HG02852 (cell line): ENCODE measurements around the gene AHRR.
"Not testable (repeated sequence)": the region's sequence is repeated elsewhere in the genome, so short reads cannot be mapped to it uniquely, and the experiment has no call there.

Experiments
- ATAC-seq: cut with Tn5 transposase; IDR thresholded peaks from one replicate; pipeline ENCODE4 v1.9.1; 2021; ENCODE audit warnings: mild to moderate bottlenecking, moderate library complexity; ENCODE audit not compliant: unreplicated experiment

The AHRR gene

GRCh38 chr5:479566-480319, 158.2 kb downstream of the AHRR start:
- ATAC-seq = no peak

- no peak for ATAC-seq
Observed at GRCh38 chr5:481347-481746, 159.8 kb downstream of the AHRR start.

- no peak for ATAC-seq
Observed at GRCh38 chr5:482021-482420, 160.5 kb downstream of the AHRR start.

- ATAC-seq = no peak
Observed at GRCh38 chr5:482506-482905, 161.0 kb downstream of the AHRR start.

GRCh38 chr5:483011-483410, 161.5 kb downstream of the AHRR start:
- no peak for ATAC-seq

GRCh38 chr5:483434-484140, 162.1 kb downstream of the AHRR start:
- no peak for ATAC-seq

- no peak for ATAC-seq
Observed at GRCh38 chr5:484556-484955, 163.0 kb downstream of the AHRR start.

- ATAC-seq = no peak
Observed at GRCh38 chr5:485113-485945, 163.8 kb downstream of the AHRR start.

- no peak for ATAC-seq
Observed at GRCh38 chr5:485946-486491, 164.5 kb downstream of the AHRR start.

GRCh38 chr5:486597-486996, 165.1 kb downstream of the AHRR start:
- not testable (repeated sequence) for ATAC-seq
